Activated gamma-delta T cell (primary cell): ENCODE measurements around the gene ZNF276.
"Not testable (repeated sequence)": the region's sequence is repeated elsewhere in the genome, so short reads cannot be mapped to it uniquely, and the experiment has no call there.

Source experiments
- DNase-seq: peaks from one replicate; lab custom pipeline; 2025; lab: John Stamatoyannopoulos, UW
- total RNA-seq, 2 donors: gene quantifications; one replicate each; lab custom pipeline; 2026; lab: John Stamatoyannopoulos, UW

The ZNF276 gene
- 454 to 484 reads per million in 2 donors for total RNA-seq

GRCh38 chr16:89720813-89721545, at the start of gene ZNF276, which contains the start of gene VPS9D1:
Gene ZNF276 (plus strand): TSS chr16:89721537. CDS start chr16:89721641, 104 bp downstream.
Gene VPS9D1 (minus strand): TSS chr16:89720898. CDS start chr16:89720861, 37 bp downstream.
- DNase-seq, result peak; percentile 82

GRCh38 chr16:89671565-89671964, 49.8 kb upstream of the ZNF276 start:
- DNase-seq, result not testable (repeated sequence)

GRCh38 chr16:89672177-89672941, 49.0 kb upstream of the ZNF276 start:
- no peak for DNase-seq

GRCh38 chr16:89678258-89678657, 43.1 kb upstream of the ZNF276 start:
- no peak for DNase-seq

- DNase-seq, result no peak
Observed at GRCh38 chr16:89685916-89686315, 35.4 kb upstream of the ZNF276 start.

GRCh38 chr16:89686520-89687091, 34.7 kb upstream of the ZNF276 start, which contains the start of gene CDK10:
Gene CDK10 (plus strand): TSS chr16:89686689. CDS start chr16:89686711, 22 bp downstream.
- peak; percentile 83 for DNase-seq

- no peak for DNase-seq
Observed at GRCh38 chr16:89687092-89687940, 34.0 kb upstream of the ZNF276 start.

GRCh38 chr16:89688395-89688794, 32.9 kb upstream of the ZNF276 start:
- no peak for DNase-seq

- DNase-seq, result no peak
Observed at GRCh38 chr16:89689142-89689541, 32.2 kb upstream of the ZNF276 start.

GRCh38 chr16:89689621-89690020, 31.7 kb upstream of the ZNF276 start:
- not testable (repeated sequence) for DNase-seq

GRCh38 chr16:89690392-89690901, 30.9 kb upstream of the ZNF276 start:
- DNase-seq, result no peak

GRCh38 chr16:89691231-89691985, 29.9 kb upstream of the ZNF276 start:
- no peak for DNase-seq

- DNase-seq, result no peak
Observed at GRCh38 chr16:89691986-89692569, 29.3 kb upstream of the ZNF276 start.

GRCh38 chr16:89693289-89693731, 28.0 kb upstream of the ZNF276 start:
- DNase-seq, result no peak

- DNase-seq, result no peak
Observed at GRCh38 chr16:89693931-89694783, 27.2 kb upstream of the ZNF276 start.

- not testable (repeated sequence) for DNase-seq
Observed at GRCh38 chr16:89694784-89695085, 26.6 kb upstream of the ZNF276 start.

- no peak for DNase-seq
Observed at GRCh38 chr16:89695086-89695874, 26.1 kb upstream of the ZNF276 start.

GRCh38 chr16:89695875-89696669, 25.3 kb upstream of the ZNF276 start:
- DNase-seq, result no peak
